ENCODE results near the gene TOE1. TPM values are rescaled to one million over a fixed set of nuclear protein-coding genes. Genes with fewer than 3 reads are reported as not detected.
A peak's percentile ranks its signal among the peaks of the same experiment; 100 is the strongest.

Gene TOE1
- total and polyA plus RNA-seq, 9 of the 15 experiments (the other 6 are each of a cell fraction or from before 2014, with no cell fraction given) = 32.1 to 85.7 (median 38.0) TPM

GRCh38 chr1:45303520-45304310, 36.3 kb upstream of the TOE1 start (continued):
- TF ChIP-seq SAP30 (IDR thresholded peaks at IDR 0.05; ENCODE audit: borderline replicate concordance, insufficient read depth, low read depth, low read length, poor library complexity, severe bottlenecking) (peak; percentile 73), MCM3 (IDR thresholded peaks at IDR 0.05) (no peak), TFE3 (CRISPR knock-in tag; IDR thresholded peaks at IDR 0.05) (no peak), HINFP (tag; conservative IDR thresholded peaks at IDR 0.05; ENCODE audit: low read depth) (no peak), PHF21A (IDR thresholded peaks at IDR 0.05; ENCODE audit: borderline replicate concordance, low read depth) (peak; percentile 70; the same call in 1 of the 2 replicates), MTA2 (IDR thresholded peaks at IDR 0.05; ENCODE audit: low read depth) (0 out of 2 replicates have a peak, but pooled peaks have one; percentile 26), L3MBTL2 (IDR thresholded peaks at IDR 0.05) (peak; percentile 49), MBD1 (CRISPR knock-in tag; IDR thresholded peaks at IDR 0.05) (no peak), ZNF655 (CRISPR knock-in tag; IDR thresholded peaks at IDR 0.05) (no peak), ZBTB1 (CRISPR knock-in tag; IDR thresholded peaks at IDR 0.05; ENCODE audit: borderline replicate concordance, low read depth) (0 out of 2 replicates have a peak, but pooled peaks have one; percentile 34), NR2C1 (IDR thresholded peaks at IDR 0.05) (no peak; the same call in 1 of the 2 replicates), NR2C1 (tag; IDR thresholded peaks at IDR 0.05) (no peak; the same call in none of the 2 replicates), ZBTB5 (IDR thresholded peaks at IDR 0.05) (no peak), HNRNPLL (IDR thresholded peaks at IDR 0.05; ENCODE audit: low read depth, low read length, poor library complexity, severe bottlenecking) (peak; percentile 27), HDAC2 (IDR thresholded peaks at IDR 0.05) (peak; percentile 45; the same call in 1 of the 2 replicates), NKRF (IDR thresholded peaks at IDR 0.05; ENCODE audit: borderline replicate concordance) (peak; percentile 90)

All from K562 (cell line).